A172 (cell line): ENCODE measurements around the gene DYDC2. TPM values are rescaled to one million over a fixed set of nuclear protein-coding genes. Genes with fewer than 3 reads are reported as not detected.
"Not testable (repeated sequence)": the region's sequence is repeated elsewhere in the genome, so short reads cannot be mapped to it uniquely, and the experiment has no call there.

Experiments
- DNase-seq: peaks from one replicate; pipeline ENCODE4 v3.0.0-alpha.2; 2015; ENCODE audit warnings: low spot score
- total RNA-seq: library from RNA; depleted of rRNA; stranded (reverse); fragments of >200 nt; shearing (Covaris generic); gene quantifications from 2 replicates; pipeline ENCODE4 v1.2.3, GENCODE V29; 2014; rRNA removed

Gene DYDC2
- total RNA-seq, 1 experiment from 2014 or later, result 1.2 TPM

DNA sequence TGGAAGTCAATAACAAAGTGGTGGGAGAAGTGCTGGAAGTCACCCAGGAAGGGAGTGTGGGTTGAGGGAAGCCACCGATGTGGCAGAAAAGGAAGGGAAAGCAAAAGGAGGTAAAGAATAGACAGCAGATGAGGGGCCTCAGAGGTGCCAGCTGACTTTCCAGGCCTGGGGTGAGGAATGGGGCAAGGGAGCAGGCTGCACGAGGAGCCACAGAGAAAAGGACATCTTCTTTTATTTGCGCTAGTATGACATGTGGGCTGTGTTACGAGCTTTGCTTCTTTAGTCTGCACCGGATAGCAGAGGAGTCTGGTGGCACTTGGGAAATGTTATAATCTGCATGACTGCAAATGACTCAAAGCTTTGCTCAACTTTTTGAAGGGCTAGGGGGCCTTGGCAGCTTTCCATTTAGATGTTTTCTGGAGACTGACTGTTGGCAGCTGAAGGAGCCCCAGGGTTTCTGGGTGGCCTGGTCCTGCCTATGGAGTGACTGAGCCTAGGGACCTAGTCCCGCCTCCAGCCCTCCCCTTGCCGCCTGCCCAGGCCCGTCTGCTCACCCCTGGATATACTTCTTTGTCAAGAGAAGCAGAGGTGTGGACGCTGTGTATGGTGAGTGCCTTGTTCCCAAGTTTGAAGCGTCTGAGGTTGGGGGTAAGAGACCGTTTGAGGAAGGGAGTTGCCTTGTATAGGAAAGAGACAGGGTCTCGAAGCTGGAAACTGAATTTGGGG, 56.9 kb downstream of the DYDC2 start:
- no peak for DNase-seq

DNA sequence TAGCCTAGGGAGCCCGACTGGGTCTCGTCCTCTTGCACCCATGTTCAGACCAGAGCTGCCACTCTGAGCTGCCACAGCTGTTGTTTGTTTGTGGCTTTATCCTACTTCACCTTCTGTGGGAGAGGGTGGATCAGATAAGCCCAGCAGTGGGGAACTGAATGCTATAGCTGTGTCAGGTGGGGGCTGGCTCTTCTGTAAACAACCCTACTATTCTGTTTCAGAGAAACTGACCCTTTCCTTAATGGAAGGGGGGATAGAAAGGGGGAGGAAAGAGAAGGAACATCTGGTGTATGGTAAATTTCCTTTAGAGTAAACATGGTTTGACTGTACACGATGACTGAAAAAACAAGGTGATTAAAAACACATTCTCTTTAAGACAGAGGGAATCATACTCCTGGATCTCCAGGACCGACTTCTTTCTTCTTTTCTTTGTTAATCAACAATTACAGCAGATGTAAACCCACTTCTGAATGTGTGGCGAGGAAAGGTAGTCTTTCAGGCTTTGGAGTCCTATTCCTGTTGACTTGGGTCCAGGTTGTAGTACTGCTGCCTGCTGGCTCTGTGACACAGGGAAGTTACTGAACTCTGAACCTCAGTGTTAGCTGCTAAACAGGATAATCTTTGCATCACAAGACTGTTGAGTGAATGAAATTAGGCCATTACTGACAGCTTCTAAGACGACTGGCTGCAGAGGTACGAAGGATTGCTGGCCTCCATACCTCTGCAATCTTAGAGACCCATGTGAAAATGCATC, 57.7 kb downstream of the DYDC2 start:
- DNase-seq, result no peak

DNA sequence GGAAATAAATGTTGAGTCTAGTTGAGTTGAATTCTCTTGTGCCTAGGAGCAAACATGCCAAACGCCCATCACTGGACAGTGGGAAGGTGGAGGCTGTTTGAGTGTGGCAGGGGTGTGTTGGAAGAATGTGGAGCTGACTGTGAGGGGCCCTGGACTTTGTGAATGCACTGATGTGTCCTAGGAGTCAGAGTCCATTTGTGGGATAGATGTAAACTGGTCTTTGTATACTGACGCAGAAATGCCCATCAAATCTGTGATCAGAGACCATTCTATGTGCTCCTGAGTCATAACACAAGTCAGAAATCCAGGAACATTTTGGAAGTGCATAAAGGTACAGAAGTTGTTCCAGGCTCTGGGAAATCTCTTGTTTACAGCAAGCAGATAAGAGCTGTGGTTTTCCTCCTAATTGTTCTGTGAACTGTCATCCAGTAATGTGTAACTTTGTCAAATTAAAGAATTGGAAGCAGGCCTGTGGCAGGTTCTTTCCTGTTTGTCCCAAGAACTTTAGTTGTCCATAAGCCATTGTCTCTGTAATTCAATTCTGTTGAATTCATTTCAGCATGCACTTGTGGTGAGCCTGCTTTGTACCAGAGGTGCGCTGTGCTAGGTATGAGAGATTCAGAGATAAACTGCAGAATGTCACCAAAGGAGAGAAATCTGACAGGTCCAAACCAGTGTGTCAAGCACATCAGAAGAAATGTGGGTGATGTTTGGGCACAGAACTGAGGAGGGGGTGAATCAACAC, 59.3 kb downstream of the DYDC2 start:
- DNase-seq, result no peak

DNA sequence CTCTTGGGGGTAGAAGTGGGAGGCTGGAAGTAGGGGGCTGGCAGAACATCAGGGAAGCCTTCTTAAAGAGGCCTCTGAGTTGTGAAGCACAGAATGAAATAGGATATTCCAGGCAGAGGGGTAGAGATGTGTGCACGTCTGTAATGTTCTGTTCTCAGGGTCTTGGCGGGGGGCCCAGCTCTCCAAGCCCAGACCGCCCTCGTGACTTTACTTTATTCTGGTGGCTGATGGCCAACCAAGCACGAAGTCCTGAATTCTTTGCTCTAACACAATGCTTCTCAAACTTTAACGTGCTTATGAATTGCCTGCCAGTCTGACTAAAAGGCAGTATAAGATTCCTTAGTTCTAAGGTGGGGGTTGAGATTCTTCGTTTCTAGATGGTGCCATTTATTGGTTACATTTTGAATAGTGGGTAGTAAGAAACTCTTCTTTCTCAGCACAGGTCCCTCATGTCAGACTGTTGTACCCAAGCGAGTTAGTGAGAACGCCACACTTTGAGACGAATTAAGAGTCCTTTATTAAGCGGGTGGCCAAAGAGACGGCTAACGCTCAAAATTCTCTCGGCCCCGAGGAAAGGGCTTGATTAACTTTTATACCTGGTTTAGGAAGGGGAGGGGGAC, 60.0 kb downstream of the DYDC2 start:
- no peak for DNase-seq

DNA sequence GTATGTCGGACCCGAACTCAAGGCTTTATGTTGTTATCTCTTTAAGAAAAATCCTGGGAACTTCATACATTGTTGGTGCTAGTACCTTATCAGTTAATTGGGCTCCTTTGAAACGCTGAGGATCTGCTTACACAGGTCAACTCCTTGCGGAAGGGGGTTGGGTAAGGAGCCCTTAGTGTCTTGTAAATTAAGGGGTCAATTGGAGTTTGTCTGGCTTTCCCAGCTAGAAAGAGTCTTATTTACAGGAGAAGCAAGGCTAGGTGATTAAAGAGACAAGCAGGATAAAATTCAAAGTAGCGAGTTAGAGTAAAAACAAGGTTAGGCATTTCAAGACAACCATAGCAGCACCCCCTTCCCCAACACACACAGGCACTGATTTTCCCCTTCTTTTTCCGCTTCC, 60.7 kb downstream of the DYDC2 start:
- not testable (repeated sequence) for DNase-seq

Other genes starting within 250 kb of the DYDC2 start
- 0.21 TPM in 1 of 2 replicates, not detected in the other for gene PLAC9, start 224.1 kb upstream of the DYDC2 start, total RNA-seq
- 110 and 120 TPM in 2 replicates for gene ANXA11, start 151.2 kb upstream of the DYDC2 start, total RNA-seq
- gene MAT1A, start 67.1 kb upstream of the DYDC2 start, total RNA-seq, result 0.34 and 2.2 TPM in 2 replicates
- not detected in 2 replicates for gene DYDC1, start within 50 bp of the DYDC2 start, total RNA-seq
- gene PRXL2A, start 51.8 kb downstream of the DYDC2 start, total RNA-seq, result 28.0 and 31.4 TPM in 2 replicates
- 35.0 and 38.4 TPM in 2 replicates for gene TSPAN14, start 97.5 kb downstream of the DYDC2 start, total RNA-seq
- 0.07 and 0.53 TPM in 2 replicates for gene SH2D4B, start 181.1 kb downstream of the DYDC2 start, total RNA-seq